Mononuclear cell (primary cell): ENCODE measurements around the gene PLEKHJ1. TPM values are rescaled to one million over a fixed set of nuclear protein-coding genes. Genes with fewer than 3 reads are reported as not detected.

ENCODE experiments used
- H3K27me3 ChIP-seq: 2 replicates; pipeline ENCODE4 v1.6.0; 2011; ENCODE audit warnings: low read length, control low read depth; ENCODE audit not compliant: insufficient read depth
- H3K4me1 ChIP-seq: 2 replicates; pipeline ENCODE4 v1.5.1; 2011; ENCODE audit warnings: mild to moderate bottlenecking, low read length, control low read depth; ENCODE audit not compliant: insufficient read depth
- H3K4me3 ChIP-seq: 2 replicates; pipeline ENCODE4 v1.5.1; 2011; ENCODE audit warnings: mild to moderate bottlenecking, low read length, moderate library complexity
- H3K9me3 ChIP-seq: 2 replicates; pipeline ENCODE4 v1.5.1; 2011; ENCODE audit warnings: low read depth, mild to moderate bottlenecking, control low read depth, low read length
- total RNA-seq: library from RNA; depleted of rRNA; stranded (reverse); fragments of >200 nt; gene quantifications from one replicate; pipeline ENCODE4 v1.2.3, GENCODE V29; 2012

The PLEKHJ1 gene
- total RNA-seq, 1 donor = 25.3 TPM

DNA sequence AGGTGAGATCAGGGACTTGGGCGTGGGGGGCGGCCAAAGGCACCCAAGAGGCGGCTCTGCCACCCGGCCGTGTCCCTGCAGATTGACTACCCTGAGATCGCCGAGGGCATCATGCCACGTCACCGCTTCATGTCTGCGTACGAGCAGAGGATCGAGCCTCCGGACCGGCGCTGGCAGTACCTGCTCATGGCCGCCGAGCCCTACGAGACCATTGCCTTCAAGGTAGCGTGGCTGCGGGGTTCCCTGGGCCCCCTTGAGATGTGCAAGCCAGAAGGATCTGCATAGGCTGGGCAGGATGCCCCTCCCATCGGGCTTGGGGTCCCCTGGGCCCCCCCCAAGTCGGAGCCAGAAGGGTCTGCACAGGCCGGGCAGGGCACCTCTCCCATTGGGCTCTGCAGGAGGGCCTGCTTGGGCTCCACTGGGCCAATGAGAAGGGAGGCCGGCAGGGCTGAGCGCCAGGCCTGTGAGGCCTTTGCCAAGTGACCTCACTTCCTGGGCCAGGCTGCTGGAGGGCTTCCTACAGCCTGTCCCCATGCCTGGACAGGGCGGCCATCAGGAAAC, 10.8 kb upstream of the PLEKHJ1 start:
- Histone ChIP-seq H3K4me3 (no peak overlapping the region), H3K27me3 (peaks cover 16% of the 10 kb centered on the region), H3K9me3 (no peaks in the 10 kb centered on the region), H3K4me1 (peaks cover 28% of the 10 kb centered on the region)

DNA sequence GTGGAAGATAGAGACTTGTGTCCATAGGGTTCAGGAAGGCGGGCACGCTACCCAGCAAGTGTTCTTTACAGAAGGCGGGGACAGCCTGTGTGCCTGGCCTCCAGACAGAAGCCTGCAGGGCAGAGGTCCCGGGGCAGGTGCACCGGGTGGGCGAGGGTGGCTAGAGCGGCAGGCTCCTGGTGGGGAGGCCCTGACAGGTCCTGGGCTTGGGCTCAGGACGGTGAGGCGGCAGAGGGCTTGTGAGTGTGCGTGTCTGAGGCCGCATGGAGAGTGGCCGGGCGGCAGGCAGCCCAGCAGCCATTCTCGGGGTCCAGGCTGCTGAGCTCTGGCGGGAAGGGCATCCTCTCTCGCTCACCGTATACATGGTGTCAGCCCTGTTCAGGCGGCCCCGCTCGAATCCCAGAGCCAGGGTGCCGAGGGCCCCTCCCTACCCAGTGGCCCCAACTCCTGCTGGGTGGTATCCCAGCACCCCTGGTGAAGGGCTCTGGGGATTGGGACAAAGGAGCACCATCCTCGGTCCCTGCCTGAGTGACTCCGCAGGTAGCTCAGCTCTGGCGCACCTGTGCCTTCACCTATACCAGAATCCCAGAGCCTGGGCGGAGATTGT, 10.0 kb upstream of the PLEKHJ1 start:
- peaks cover 30% of the 10 kb centered on the region for H3K4me1 ChIP-seq
- no peaks in the 10 kb centered on the region for H3K9me3 ChIP-seq

DNA sequence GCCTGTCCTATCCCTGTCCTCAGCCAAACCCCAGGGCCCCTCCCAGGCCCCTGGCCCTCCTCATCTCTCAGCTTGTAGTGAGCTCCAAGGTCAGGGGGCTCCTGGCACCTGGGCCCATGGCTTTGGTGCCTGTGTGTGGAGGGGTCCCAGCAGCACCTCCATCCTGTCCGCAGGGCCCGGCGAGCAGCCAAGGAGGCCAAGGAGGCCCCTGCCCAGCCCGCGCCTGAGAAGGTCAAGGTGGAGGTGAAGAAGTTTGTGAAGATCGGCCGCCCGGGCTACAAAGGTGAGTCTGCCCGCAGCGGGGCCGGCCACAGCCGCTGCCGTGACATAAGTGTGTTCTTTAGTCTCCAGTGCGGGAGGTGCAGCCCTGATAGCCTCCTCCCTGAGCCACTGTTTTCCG, 9.1 kb upstream of the PLEKHJ1 start:
- Histone ChIP-seq H3K4me3 (no peak overlapping the region), H3K9me3 (no peaks in the 10 kb centered on the region), H3K27me3 (peaks cover 6% of the 10 kb centered on the region), H3K4me1 (peaks cover 30% of the 10 kb centered on the region)

More for the DNA sequence above, 10.0 kb upstream of the PLEKHJ1 start:
- peaks cover 12% of the 10 kb centered on the region for H3K27me3 ChIP-seq
- no peak overlapping the region for H3K4me3 ChIP-seq

GRCh38 chr19:2244486-2244885, 8.4 kb upstream of the PLEKHJ1 start:
- Histone ChIP-seq H3K4me1 (peaks cover 35% of the 10 kb centered on the region), H3K4me3 (no peak overlapping the region), H3K27me3 (no peaks in the 10 kb centered on the region), H3K9me3 (no peaks in the 10 kb centered on the region)

DNA sequence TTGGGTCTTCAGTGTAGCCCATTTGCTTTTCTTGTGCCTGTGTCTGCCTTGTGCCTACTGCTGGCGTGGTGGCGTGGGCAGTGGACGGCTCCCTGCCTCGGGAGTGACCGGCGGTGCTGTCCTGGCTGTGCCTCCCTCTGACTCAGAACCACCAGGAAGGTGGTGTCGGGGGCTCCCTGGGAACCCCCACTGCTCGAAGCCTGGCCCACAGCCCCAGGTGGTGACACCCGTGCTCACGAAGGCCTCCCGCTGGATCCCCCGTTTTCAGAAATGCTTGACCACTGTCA, 7.9 kb upstream of the PLEKHJ1 start:
- Histone ChIP-seq H3K4me3 (no peak overlapping the region), H3K4me1 (peaks cover 40% of the 10 kb centered on the region), H3K27me3 (no peaks in the 10 kb centered on the region), H3K9me3 (no peaks in the 10 kb centered on the region)

GRCh38 chr19:2243274-2244124, 7.4 kb upstream of the PLEKHJ1 start:
- Histone ChIP-seq H3K9me3 (no peaks in the 10 kb centered on the region), H3K4me3 (no peak overlapping the region), H3K27me3 (no peaks in the 10 kb centered on the region), H3K4me1 (peaks cover 45% of the 10 kb centered on the region)

- Histone ChIP-seq H3K9me3 (no peaks in the 10 kb centered on the region), H3K4me1 (peaks cover 52% of the 10 kb centered on the region), H3K4me3 (no peak overlapping the region), H3K27me3 (no peaks in the 10 kb centered on the region)
Observed at GRCh38 chr19:2242816-2243215, 6.7 kb upstream of the PLEKHJ1 start.

DNA sequence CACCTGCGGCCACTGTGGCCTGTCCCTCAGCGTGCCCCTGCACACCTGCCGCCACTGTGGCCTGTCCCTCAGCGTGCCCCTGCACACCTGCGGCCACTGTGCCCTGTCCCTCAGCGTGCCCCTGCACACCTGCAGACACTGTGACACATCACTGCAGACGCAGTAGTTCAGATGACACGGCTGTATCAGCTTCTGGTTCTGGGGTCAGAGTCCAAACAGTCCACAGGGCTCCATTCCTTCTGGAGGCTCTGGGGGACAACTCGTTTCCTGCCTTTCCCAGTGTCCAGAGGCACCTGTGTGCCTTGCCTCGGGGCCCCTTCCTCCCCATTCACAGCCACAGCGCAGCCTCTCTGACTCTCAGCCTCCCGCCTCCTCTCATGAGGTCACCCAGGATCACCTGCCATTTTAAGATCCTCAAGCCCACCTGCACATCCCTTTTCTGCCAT, 6.0 kb upstream of the PLEKHJ1 start:
- Histone ChIP-seq H3K9me3 (no peaks in the 10 kb centered on the region), H3K27me3 (no peaks in the 10 kb centered on the region), H3K4me1 (peaks cover 59% of the 10 kb centered on the region)

DNA sequence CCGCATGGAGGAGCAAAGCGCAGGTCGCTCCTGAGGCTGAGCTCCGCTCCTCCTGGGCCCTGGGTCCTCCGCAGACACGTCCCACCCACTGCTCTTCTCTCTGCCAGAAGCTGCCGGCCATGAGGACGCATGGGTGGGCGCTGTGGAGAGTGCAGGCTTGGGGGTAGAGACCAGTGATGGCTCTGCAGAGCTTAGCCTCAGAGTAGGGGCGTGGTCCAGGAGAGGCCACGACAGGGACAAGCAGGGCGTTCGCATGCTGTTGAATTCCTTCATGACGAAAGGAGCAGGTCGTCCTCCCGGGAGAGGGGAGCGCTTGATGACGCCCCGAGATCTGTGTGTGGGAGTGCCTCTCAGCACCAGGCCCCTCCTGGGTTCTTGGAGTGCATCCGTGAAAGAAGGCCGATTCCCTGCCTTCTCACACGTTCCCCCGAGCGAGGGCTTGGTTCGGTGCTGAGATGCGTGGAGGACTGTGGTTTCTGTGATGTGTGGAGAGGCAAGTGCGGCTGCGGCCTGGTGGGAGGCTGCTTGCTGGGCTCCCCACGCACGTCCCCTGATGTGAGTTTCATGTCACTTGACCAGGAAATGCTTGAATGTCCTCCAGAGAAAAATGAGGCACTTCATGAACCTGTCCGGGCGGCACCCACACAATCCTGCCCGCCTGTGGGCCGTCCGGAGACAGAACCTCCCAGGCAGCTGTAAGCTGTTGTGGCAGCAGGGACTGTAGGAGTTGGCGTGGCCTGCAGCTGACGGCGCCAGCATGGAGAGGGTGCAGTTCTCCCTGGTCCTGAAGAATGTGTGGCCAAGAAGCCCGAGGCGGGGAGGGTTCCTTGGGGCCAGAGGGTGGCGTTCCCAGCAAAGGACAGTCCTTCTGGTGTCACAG, 5.0 kb upstream of the PLEKHJ1 start:
- Histone ChIP-seq H3K9me3 (no peaks in the 10 kb centered on the region), H3K4me1 (peaks cover 60% of the 10 kb centered on the region), H3K27me3 (no peaks in the 10 kb centered on the region), H3K4me3 (no peak overlapping the region)

More for the DNA sequence above, 6.0 kb upstream of the PLEKHJ1 start:
- no peak overlapping the region for H3K4me3 ChIP-seq

- Histone ChIP-seq H3K9me3 (no peaks in the 10 kb centered on the region), H3K4me1 (peaks cover 65% of the 10 kb centered on the region), H3K4me3 (peak overlapping the region; percentile 19)
Observed at GRCh38 chr19:2239771-2240770, 3.9 kb upstream of the PLEKHJ1 start.

GRCh38 chr19:2239173-2239572, 3.0 kb upstream of the PLEKHJ1 start:
- Histone ChIP-seq H3K9me3 (no peaks in the 10 kb centered on the region), H3K4me1 (peaks cover 74% of the 10 kb centered on the region), H3K4me3 (no peak overlapping the region), H3K27me3 (no peaks in the 10 kb centered on the region)

More at GRCh38 chr19:2239771-2240770, 3.9 kb upstream of the PLEKHJ1 start:
- no peaks in the 10 kb centered on the region for H3K27me3 ChIP-seq

DNA sequence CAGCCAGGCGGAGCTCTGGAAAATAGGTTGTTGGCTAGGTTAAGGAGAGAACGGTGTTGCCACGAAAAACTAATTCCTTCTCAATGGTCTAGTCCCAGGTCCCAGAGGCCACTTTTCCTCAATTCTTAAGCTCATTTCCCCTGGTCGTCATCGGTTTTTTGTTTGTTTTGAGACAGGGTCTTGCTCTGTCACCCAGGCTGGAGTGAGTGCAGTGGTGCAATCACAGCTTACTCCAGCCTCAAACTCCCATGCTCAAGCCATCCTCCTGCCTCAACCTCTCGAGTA, 1.7 kb upstream of the PLEKHJ1 start:
- no peaks in the 10 kb centered on the region for H3K27me3 ChIP-seq
- no peaks in the 10 kb centered on the region for H3K9me3 ChIP-seq
- no peak overlapping the region for H3K4me3 ChIP-seq
- peaks cover 77% of the 10 kb centered on the region for H3K4me1 ChIP-seq

DNA sequence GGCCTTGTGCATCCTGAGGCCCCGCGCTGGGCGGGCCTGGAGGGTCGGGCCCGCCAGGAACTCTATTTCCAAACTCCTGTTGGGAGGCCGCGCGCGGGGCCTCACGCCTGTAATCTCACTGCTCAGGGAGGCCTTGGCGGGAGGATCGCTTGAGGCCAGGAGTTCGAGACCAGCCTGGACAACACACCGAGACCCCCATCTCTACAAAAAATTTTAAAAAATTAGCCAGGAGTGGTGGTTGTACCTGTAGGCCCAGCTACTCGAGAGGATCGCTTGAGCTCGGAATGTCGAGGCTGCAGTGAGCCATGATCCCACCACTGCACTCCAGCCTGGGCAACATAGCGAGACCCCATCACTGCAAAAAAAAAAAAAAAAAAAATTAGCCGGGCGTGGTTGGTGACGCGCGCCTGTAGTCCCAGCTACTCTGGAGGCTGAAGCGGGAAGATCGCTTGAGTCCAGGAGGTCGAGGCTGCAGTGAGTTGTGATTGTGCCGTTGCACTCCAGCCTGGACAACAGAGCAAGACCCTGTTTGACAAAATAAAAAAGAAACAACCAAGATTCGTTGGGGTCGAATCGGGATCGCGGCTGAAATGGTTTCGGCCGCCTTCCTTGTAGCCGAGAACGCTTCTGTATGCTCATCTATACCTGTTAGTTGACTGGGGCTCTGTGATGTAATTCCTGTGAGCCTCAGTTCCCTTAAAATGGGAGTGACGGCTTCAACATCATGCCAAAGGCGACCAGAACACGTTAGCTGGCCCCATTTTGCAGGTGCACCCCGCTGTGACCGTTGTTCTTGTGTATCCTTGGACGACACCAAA, 1.1 kb upstream of the PLEKHJ1 start:
- H3K4me3 ChIP-seq = peak overlapping the region; percentile 45
- H3K27me3 ChIP-seq = no peaks in the 10 kb centered on the region
- H3K9me3 ChIP-seq = no peaks in the 10 kb centered on the region
- H3K4me1 ChIP-seq = peaks cover 72% of the 10 kb centered on the region

- no peaks in the 10 kb centered on the region for H3K27me3 ChIP-seq
- peak overlapping the region; percentile 45 for H3K4me3 ChIP-seq
- peaks cover 59% of the 10 kb centered on the region for H3K4me1 ChIP-seq
- no peaks in the 10 kb centered on the region for H3K9me3 ChIP-seq
Observed at GRCh38 chr19:2236064-2236313, 140 bp downstream of the PLEKHJ1 start.
